ENCODE measurements around the gene HAUS7.

The HAUS7 gene

DNA sequence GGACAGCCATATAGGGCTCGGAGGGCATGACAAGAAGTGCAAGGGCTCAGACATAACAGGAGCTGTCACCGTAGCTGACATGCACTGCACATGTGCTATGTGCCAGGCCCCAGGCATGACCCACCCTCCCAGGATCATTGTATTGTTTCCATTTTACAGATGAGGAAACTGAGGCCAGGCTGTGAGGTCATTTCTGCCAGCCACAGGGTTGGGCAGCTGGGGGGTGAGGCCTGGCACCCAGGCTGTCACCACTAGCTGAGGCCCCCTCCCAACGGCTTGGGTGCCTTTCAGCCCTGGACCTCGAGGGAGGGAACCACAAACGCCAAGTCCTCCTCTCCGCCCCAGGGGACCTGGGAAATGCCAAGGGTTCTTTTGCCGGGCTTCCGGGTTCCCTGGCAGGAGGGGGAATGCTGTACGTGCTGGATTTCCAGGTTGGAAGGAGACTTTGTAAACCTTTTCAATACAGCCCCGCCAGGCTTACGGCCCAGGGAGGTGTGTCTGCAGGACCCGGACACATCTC is 37.2 kb downstream of the HAUS7 start:
- DNase-seq, result no peak

DNA sequence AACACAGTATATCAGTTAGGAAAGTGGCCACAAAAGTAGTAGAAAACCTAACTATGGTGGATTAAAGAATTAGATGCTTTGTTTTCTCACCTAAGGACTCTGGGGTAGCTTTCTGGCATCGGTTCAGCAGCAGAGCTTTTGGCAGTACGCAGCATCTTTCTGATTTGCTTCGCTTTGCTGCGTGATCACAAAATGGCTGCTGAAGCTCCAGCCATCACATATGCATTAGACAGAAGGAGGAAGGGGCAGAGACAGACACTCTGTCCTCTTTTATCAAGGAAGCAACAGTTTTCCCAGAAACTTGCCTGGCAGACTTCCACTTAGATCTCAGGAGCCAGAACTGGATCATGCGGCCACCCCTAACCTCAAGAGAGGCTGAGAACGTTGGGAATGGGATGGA is 39.6 kb downstream of the HAUS7 start:
- no peak for DNase-seq

DNA sequence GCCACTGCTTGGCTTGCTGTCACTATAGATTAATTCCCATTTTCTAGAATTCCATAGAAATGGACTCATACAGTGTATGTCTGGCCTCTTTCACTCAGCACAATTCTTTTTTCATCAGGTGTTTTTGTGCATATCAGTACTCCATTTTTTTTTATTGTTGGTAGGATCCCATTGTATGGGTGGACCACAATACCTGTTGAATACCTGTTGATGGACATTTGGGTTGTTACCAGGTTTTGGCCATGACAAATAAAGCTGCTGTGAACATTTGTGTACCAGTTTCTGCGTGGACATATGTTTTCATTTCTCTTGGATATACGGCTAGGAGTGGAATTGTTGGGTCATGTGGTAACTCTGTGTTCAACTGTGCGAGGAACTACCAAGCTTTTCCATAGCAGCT is 44.2 kb downstream of the HAUS7 start:
- no peak for DNase-seq

DNA sequence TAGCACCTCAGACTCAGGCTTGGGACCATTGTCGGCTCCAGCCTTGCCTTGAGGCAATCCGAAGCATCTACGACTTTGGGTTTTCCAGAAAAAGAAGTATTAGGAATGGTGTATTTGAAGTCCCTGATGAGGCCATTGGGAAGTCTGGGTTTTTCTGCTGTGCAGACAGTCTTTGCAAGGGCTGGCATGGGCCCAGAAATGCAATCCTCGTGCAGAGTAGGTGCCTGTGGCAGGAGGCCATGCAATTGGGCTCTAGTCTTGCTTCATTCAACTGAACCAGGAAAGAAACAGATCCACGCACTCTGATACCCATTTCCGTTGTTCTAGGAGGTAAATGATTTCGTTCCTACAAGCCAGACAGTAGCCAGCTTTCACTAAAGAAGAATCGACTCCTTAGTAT is 46.7 kb downstream of the HAUS7 start:
- no peak for DNase-seq

DNA sequence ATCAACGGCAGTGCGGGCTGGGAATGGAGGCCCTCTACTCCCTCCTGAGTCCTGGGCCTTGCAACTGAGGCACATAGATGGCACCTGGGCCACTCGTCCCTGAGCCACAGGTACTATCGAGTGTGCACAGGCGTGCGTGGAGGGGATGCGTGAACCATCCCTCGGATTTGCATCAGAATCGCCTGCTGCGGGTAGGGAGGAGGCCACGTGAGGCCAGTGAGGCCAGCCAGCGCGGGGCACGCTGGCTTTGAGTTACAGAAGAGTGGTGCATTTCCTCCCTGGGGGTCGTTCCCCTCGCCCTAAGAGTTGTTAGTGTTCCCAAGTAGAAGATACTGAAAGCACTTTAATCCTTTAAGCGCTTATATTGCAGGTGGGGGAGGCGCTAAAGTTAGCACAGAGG is 48.5 kb downstream of the HAUS7 start:
- no peak for DNase-seq

DNA sequence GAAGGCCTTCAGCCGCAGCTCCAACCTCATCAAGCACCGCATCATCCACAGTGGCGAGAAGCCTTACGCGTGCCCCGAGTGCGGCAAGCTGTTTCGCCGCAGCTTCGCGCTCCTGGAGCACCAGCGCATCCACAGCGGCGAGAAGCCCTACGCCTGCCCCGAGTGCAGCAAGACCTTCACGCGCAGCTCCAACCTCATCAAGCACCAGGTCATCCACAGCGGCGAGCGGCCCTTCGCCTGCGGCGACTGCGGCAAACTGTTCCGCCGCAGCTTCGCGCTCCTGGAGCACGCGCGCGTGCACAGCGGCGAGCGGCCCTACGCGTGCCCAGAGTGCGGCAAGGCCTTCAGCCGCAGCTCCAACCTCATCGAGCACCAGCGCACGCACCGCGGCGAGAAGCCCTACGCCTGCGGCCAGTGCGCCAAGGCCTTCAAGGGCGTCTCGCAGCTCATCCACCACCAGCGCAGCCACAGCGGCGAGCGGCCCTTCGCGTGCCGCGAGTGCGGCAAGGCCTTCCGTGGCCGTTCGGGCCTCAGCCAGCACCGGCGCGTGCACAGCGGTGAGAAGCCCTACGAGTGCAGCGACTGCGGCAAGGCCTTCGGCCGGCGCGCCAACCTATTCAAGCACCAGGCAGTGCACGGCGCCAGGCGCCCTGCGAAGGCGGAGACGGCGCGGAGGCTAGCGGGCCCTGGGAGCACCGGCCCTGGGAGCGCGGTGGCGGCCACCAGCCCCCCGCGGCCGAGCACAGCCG is 49.4 kb downstream of the HAUS7 start:
- DNase-seq, result no peak

DNA sequence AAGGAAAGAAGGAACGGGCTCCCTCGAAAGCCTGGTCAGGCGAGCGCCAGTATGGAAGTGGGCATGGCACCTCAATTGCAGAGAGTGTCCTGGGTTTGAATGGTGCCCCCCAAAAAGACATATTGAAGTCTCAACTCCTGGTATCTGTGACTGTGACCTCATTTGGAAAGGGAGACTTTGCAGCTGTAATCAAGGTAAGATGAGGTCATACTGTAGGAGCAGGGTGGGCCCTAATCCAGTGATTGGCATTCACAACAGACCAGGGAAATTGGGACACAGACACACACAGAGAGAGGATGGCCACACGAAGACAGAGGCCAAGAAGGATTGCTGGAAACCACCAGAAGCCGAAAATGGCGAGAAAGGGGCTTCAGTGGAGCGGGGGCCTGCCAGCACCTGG is 52.7 kb downstream of the HAUS7 start:
- DNase-seq, result no peak

DNA sequence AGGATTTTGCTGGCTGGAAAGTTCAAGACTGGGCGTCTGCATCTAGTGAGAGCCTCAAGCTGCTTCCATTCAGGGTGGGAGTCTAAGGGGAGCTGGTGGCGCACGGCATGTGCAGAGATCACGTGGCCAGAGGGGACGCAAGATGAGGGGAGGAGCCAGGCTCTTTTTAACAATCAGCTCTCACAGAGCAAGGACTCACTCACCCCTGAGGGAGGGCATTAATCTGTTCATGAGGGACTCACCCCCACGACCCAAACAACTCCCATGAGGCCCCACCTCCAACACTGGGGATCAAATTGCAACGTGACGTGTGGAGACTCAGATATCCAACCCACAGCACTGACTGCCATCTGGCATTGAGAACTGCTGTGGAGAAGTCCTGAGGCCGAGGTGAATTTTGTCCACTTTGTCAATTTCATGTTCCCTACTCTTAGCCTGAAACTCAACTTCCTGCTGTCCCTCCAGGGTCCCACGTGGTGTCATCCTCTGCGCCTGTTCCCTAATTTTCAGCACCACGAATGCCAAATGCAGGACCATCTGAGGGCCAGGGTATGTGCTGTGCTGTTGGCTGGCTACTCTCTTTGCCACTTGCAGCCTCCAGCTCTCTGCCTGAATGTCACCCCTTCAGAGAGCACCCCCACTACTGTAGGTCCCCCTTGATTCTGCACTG is 53.5 kb downstream of the HAUS7 start:
- DNase-seq, result no peak

DNA sequence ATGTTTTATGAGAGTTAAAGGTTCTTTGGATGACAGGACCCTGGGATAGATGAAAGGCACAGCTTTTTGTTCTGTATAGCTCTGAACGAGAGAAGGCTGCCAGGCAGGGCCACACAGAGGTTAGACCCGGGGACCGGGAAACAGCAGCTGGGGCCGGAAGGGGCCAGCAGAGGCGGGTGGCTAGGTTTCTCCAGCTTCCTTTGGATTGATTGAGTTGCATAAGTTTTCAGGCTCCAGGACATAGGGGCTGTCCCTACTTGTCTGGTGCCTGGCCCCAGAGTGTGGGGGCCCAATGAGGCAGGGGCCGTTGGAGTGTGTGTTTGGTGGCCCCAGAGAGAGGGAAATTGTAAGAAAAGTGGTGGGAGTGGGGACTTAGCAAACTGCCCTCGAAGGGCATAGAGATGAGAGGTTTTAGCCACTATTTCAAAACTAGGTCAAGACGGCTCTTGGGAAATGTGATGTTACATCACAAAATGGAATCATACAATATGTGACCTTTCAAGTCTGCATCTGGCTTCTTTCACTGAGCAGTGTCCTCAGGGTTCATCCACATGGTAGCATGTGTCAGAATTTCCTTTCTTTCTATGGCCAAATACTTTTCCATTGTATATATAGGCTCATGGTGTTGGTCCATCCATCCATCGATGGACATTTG is 55.4 kb downstream of the HAUS7 start:
- DNase-seq, result no peak

DNA sequence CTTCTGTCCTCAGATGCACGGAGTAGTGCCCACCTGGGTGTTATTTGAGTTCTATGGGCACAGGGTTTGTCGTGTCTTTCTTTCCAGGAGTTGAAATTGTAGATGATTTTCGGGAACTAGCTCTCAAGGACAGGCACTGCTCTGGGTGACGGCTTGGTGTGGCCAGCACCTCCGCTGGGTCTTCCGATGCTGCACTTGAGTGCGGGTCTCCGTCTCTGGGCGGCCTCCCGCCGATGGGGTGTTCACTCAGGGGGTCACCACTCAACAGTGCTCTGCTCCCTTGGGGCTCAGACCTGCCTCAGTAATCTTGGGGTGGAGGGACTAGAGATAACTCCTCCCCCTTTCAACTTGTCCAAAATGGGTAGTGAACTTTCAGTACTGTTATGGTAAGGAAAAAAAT is 56.6 kb downstream of the HAUS7 start:
- DNase-seq, result no peak

DNA sequence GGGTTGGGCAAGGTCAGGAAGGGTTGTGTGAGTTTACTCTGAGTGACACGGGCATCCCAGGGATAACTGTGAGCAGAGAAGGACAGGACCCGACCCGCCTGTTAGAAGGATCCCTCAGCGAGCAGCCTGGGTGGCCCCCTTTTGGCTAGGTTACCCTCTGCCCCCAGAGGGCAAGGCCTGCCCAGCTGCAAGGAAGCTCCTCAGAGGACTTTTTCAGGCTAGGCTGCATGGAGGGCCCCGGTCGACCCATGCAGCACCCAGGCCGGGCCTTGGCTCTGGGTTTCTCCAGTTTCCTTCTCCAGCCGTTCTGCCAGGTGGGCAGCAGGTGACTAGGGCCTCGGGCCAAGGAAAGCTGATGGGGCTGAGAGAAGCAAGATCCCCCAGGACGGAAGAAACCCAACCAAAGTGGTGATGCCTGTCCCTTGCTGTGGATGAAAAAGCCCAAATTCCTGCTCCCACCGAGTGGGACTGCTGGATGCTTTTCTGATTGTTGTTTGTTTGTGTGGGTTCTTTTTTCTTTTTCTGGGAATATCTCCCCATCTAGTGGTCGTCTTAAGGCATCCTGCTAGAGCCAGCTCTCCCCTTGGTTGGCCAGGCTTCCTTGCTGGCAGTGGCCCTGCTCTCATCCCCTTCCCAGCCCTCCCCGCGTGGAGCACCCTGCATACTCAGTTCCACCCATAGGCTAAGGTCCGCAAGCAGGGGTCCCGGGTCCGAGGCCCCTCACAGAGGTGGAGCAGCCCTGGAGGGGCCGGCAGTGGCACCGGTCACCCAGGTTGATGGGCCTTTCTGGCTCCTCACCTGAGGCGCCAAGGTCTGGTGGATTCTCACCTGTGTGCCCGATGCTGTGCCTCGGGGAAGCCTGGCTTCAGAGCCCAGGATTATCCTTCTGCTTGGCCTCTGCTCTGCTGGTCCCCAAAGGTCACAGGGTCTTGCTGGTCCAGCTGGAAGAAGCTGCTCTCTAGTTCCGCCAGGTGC is 57.3 kb downstream of the HAUS7 start:
- DNase-seq, result no peak

DNA sequence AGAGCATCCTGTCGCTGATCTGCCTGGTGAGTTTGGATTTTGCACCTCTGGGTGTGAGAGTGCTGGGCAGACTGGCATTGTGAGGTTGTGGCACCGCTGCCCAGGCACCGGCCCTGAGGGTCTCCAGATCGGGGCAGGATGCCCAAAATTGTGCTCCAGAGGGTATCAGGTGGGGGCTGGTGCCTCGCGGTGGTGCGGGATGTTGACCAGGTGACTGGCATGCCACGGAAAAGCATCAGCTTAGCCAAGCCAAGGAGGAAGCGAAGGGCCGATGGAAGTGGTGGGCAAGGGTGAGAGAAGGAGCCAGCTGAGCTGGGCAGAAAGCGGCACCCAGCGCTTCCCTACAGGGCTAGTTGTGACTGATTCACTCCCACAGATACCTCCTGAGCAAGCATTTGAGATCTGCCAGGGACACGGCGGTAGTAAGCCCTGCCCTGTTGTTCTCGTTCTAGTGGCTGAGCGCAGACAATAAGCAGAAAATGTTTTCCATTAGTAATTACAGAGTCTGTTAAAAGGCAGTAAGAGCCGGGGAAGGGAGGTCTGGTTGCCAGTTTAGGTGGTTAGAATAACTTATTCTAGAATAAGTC is 58.3 kb downstream of the HAUS7 start:
- no peak for DNase-seq

DNA sequence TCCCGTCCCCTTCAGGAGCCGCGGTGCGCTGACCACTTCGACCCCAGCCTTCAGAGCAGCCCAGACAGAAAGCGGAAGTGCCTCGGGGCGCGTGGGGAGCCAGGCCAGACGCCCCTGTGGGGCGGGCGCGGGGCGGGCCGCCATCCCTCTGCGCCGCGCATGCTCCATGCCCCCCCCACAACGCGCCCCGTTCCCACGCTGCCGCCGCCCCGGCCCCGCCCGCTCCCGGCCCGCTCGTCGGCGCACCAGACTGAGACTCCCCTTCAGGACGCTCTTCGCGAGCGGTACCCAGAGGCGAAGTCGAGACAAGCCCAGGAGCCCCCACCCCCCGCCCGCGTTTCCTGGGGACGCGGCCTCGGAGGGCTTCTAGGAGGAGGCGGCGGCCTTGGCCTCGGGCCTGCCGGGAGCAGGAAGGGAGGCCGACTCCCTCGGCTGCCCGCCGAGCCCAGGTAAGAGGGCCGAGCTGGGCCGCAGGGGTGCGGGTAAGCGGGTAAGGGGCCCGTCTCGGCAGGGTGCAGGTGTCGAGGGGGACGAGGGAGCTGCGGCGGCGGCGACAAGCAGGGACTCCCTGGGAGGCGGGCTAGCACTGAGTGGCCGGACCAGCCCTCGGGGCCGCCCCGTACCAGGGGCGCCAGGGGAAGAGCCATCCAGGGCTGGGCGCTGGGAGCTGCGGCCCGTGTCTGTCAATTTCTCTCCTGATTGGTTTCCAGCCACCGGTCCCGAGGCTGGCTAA is 59.0 kb downstream of the HAUS7 start, which contains the start of gene ZFP92:
TSS of gene ZFP92 (plus strand) at position 218 of the 733 bp plus-strand sequence. CDS start 6,851 bp downstream, outside the sequence.
- peak; percentile 14 for DNase-seq

DNA sequence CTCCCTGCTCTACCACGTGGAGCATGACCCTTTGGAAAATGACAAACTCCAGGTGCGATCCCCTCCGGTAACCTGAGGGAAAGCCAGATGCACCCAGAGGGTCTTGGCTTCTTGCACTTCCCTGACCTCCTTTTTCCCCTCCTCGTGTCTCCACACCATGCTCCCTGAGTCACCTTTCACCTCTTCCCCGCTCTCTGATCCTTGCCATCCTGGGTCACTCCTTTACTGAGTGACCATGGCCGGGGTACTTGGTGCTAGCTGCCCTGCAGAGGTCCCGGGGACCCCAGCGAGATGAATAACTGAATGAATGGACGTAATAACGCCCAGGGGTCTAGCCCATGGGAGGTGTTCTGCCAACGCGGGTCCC is 59.5 kb downstream of the HAUS7 start:
- DNase-seq, result no peak

DNA sequence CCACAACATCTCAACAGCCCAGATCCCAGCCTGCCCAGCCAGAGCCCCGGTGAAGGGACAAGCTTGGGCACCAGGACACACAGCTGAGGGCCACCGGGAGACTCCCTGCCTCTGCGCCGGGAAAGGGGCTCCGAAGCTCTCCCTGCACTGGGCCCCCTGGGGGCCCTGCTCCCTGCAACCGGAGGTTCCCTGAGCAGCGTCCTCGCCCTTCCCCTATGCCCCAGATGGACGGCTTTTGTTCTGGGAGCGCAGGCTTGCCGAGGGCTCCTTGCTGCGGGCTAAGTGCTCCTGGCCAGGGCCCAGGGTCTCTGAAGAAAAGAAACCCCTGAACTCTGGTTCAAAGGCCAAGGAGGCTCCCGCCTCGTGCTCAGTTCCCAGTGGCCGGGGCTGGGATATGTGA is 60.0 kb downstream of the HAUS7 start:
- DNase-seq, result no peak

DNA sequence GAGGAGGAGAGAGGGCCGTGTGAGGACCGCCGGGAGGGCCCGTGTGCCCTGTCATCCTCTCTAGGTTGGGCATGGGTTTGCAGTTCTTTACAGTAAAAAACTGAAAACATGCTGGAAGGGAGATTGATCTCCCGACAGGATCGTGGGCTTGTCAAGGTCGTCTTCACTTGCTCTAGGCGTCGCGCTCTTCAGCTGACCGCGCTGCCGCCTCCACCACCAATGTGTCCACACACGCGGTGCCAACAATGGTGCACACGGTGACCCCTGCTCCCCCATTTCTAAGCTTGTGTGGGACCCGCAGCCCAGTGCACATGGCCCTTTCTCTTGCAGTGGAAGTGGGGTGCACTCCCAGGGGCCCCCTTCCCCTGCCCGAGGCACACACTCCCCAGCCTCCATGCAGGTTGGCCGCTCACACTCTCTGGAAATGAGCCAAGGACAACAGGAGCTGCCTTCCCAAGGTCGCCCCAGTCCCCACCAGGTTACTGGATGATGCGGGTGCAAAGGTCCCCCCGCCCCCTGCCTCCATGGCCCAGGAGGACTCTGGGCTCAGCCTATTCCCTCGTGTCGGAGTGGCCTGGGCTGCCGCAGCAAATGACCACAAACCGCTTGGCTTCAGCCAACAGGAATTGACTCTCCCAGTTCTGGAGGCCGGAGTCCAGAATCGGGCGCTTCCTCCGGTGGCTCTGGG is 60.8 kb downstream of the HAUS7 start:
- DNase-seq, result no peak

DNA sequence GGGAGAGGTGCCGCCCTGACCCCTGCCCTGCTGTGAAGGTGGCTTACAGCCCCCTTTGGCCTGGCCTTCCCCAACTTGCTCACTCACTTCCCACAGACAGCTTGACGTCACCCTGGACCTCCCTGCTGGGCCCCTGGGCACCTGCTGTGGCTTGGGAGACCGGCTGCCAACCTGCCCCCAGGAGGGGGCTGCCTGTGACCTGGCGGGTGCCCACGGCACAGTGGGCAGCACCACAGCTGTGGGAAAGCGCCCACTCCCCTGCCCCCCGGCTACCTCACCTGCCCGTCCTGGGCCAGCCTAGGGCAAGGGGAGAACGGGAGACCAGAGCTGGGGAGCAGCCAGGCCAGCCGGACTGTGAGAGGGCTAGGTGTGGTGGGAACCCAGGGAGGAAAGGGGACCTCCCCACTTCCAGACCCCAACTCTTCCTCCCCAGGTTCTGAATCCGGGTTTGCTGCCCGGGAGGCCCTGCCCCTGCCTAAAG is 61.5 kb downstream of the HAUS7 start:
- no peak for DNase-seq

DNA sequence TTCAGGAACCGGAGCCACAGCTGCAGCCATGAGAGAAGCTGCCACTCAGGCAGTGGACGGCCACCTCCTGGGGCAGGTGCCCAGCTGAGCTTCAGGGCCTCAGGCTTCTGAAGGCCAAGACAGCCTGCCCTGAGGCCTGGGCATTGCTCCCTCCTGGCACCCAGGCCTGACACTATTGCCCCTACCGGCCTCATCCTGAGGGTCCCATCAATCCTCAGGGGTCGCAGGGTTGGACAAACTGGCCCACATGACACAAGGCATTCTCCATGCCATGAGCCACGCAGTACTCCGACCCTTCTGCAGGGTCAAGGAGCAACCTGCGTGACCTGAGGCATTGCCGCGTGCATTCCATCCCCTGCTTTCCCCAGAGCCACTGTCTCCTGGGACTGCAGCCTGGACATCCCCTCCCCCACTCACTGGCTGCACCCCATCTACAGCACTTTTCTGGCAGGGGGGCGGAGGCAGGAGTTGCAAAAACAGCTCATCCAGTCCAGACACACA is 62.1 kb downstream of the HAUS7 start:
- no peak for DNase-seq

DNA sequence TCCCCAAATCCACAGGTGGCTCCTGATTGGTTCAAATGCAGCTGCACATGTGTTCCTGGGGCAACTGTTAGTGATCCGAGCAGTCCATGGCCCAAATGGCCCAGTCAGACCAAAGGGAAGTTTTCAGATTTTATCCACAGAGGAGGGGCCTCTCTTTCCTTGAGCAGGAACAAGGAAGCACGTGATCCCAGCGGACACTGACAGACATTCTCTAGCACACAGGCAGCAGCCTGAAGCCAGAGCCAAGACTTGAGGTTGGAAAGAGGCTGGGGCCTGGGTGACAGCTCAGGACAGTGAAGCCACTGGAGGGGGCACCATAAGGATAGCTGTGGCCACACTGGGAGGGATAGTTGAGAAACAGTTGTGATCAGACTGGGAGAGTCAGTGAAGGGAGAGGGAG is 62.6 kb downstream of the HAUS7 start:
- no peak for DNase-seq

DNA sequence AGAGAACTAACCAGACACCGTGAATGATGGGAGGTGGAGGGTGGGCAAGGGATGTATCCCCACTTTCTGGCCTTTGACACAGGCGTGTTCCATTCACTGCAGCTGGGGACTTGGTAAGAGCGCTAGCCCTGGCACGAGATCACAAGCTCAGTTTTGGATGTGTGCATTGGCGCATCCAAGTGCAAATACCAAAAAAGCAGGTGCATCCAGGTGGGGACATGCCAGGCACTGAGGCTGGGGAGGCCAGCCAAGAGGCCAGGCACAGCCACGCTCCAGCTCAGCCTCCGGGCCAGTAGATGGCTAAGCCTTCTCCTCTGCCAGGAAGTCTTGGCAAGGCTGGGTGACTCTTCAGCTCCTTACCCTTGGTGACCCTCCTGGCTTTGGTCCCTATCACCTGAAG is 63.5 kb downstream of the HAUS7 start:
- DNase-seq, result no peak

DNA sequence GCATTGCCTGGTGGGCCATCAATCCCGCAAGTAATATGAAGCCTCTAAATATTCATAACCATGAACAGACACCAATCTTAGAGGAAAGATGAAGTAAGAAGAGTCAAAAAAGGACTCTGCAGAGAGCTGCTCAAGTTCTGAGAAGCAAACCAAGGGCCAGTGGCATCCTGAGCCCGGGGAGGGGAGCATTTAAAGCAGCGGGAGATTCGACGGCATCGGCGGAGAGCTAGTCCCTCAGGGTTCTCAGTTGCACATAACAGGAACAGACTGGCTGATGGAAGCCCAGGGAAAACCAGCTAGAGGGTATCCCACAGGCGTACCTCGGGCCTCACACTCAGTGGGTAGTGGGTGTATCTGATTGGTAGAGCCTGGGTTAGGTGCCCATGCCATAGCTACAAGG is 64.4 kb downstream of the HAUS7 start:
- DNase-seq, result no peak

All from CD4-positive, alpha-beta T cell treated with Interleukin-21 for 1 hour (primary cell).